NCI-H524 treated with DMSO at 0.1 percent for 48 hours (cell line): ENCODE results near the gene CTNNA3.
"Not testable (repeated sequence)": the region's sequence is repeated elsewhere in the genome, so short reads cannot be mapped to it uniquely, and the experiment has no call there.

Source experiments
- DNase-seq: peaks from one replicate; lab custom pipeline; 2025; lab: John Stamatoyannopoulos, UW

The CTNNA3 gene

DNA sequence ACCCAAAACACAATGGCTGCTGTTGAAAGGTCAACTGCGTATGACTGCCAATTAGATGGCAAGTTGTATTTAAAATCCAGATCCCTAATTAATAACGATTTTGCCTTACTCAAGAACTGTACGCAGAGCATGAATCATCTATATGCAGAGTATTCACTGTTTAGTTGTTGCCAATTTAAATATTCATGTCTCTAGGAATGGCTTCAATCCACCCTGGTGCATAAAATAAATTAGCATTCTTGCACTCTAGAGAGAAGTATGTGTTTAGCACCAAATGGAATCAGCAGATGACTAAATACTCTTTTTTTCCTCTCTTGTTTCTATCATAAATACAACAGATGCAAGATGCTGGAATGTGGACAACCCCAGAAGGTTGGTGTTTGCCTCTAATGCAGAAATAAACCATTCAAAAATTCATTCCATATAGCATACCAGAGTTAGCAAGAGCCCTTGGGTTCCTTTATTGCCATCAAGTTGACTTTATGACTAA, 449.9 kb downstream of the CTNNA3 start:
- DNase-seq = no peak

DNA sequence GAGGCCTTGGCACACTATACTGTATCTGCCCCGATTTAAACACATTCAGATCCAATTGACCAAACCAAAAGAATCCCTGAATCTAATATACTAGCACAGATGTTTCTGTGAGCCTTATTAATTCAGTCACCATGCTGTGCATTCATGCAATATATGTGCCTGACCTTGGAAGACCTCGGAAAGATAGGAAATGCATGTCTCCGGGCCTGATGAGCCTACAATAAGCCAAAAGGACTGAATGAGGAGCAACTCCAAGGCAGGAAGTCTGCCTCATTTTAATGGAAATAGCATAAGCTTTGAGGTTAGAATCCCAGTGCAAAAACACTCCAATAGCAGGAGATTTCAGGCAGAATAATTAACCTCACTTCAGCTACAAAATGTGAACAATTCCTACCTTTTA, 453.5 kb downstream of the CTNNA3 start:
- no peak for DNase-seq

GRCh38 chr10:67241451-67241850, 454.5 kb downstream of the CTNNA3 start:
- DNase-seq = no peak

DNA sequence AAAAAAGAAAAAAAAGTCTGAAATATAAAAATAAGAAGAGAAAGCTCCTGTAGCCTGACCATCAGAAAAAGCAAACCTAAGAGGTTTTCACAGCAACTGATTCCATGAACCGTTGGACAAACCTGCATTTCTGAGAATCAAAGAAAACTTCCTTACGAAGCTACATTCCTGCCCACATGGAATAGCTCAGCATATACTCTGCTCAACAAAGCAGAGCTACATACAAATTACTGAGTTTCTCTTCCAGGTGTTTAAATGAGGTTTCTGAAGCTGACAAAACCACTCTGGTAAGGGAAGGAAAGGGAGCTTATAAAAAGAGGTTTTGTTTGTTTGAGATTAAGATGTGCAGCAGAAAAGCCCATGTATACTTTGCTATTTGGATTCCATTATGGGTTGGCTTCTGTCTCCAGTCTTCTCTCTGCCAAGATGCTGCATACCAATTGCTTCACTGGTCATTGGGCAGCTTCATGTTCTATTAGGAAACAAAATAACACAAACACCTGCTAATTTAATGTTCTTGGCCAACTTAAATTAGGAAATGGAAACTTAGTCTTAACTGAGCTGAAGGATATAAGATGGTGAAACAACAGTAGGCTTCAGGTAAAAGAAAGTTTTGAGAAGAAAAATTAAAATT, 456.0 kb downstream of the CTNNA3 start:
- no peak for DNase-seq

- DNase-seq = not testable (repeated sequence)
Observed at GRCh38 chr10:67230680-67231500, 465.1 kb downstream of the CTNNA3 start.

DNA sequence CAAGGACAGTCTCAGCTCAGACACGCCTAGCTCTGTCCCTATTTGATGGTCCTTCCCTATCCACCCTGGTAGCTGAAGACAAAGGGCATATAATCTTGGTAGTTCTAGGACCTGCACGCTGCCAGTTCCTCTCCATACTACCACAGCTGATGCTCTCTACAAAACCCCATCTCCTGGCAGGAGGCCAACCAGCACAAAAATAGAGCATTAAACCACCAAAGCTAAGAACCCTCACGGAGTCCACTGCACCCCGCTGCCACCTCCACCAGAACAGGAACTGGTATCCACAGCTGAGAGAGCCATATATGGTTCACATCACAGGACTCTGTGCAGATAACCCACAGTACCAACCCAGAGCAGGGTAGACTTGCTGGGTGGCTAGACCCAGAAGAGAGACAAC, 470.8 kb downstream of the CTNNA3 start:
- no peak for DNase-seq

DNA sequence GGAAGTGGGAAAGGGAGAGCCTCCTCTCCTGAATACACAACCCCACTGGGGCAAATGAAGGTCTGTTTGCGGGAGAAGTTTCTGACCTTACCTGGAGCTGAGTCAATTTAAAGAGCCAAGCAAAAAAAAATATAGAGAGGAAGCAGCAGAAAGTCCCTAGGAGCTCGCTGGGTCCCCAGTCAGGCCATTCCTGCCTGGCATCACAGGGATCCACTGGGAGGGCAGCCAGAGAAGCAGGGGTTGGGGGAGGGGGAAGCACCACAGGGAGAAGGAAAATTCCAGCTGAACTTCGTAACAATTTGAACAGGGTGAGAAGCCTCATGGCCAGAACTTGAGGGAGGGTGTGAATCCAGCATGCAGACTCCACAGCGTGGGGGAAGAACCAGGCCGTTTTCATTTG, 471.4 kb downstream of the CTNNA3 start:
- DNase-seq = no peak

DNA sequence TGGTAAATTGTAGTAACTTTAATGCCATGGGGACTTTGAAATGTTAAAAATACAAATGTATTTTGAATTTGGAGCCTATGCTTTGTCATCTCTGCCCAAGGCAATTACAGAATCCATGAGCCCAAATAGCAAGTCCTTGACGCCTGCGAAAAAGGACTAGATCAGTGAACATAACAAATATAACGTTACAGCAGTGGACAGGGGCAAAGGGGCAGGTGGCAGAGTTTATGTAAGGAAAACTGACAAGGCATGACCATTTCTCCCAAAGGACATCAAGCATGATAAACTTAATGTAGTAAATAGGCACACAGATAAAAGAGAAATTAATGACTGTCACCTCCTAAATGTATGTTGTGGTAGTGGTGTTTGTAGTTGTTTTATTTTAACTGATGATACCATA, 473.1 kb downstream of the CTNNA3 start:
- DNase-seq = no peak

DNA sequence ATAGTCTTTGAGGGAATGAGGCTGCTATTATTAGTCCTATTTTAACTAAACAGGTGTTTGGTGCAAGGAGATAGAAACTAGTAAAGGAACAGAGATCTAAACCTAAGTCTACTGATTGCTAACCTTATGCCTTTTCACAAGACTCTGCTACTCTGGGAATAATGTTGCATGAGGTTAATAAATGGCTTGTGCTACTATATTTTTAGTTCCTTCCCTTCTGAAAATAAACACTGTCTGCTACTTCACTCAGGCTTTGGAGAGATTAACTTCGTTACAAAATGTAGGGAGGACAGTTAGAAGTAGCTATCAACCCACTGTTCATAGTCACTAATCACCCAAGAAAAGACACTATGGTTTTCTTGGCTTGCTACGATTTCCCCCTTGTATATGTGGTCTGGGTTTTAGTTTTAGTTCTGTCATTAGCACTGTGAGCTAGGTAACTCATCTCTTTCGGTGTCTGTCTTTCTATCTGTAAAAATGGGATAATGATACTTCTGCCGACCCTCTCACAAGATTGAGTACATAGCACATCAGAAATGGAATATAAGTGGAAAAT, 474.0 kb downstream of the CTNNA3 start:
- DNase-seq = no peak

- no peak for DNase-seq
Observed at GRCh38 chr10:67211680-67212079, 484.3 kb downstream of the CTNNA3 start.

DNA sequence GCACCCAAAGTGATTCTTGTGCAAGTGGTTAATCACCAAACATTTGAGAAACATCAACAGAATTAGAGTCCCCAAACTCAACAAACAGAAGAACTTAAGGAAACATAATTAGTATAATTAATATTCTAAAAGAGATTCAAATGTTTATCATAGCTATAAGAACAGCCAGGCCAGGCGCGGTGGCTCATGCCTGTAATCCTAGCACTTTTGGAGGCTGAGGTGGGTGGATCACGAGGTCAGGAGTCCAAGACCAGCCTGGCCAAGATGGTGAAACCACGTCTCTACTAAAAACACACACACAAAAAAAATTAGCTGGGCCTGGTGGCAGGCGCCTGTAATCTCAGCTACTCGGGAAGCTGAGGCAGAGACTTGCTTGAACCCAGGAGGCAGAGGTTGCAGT, 488.1 kb downstream of the CTNNA3 start:
- DNase-seq = not testable (repeated sequence)

DNA sequence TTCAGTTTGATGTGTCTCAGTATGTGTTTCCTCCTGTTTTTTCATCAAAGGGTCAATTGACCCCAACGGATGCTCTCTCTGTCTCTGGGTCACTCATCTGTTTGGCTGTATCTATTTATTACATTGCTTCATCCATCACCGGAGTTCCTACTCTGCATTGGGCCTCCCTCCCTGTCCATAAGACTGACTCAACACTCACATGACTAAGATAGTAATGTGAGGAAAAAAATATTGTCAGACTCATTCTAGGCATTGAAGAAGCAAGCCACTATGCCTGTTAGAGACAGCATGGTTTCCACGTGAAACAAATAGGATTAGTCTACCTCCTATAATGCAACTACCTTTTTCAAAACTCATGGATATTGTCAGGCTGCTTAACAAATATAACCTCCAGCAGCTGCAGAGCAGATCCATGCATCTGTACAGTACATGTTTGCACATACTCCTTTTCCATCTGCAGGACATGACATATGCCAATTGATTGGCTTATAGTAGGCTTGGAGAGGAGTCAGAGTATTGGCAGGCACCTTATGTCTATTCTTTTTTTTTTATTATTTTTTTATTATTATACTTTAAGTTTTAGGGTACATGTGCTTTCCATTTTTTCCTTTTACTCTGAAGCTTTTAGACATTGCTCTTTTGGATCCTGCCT, 495.0 kb downstream of the CTNNA3 start:
- DNase-seq = no peak

GRCh38 chr10:67175354-67175753, 520.6 kb downstream of the CTNNA3 start:
- DNase-seq = no peak

DNA sequence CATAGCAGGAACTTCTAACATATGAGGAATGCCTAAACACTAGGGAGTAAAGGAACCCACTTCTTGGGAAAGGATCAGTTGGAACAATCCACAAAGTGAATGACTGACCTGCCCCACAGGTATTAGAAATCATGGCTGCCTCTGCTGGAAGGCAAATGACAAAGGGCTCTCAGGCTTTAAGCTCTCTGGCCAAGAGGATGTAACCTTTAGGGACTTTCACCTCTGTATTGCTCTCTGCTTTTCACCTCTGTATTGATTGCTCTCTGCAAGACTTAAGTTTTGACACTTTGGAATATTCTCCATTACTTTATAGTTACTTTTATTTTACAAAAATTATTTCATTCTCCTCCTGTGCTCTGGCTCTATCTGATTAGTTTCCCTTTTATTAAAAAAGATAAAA, 522.2 kb downstream of the CTNNA3 start:
- DNase-seq = no peak

DNA sequence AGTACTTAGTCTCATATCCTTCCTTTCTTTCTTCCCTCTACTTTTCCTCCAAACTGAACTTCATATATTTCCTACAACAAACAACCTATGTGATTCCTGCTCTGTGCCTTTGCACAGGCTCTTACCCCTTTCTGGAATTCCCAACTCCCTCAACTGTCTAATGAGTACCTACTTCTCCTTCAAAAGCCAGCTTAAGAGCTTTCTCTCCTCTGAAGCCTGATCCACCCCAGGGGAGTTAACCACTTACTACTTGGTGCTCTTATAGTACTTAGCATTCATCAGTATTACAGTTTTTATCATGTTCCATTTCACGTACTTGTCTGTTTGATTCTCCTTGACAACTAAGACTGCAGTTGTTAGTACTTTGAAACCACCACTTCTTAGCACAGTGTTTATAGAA, 524.0 kb downstream of the CTNNA3 start:
- no peak for DNase-seq

DNA sequence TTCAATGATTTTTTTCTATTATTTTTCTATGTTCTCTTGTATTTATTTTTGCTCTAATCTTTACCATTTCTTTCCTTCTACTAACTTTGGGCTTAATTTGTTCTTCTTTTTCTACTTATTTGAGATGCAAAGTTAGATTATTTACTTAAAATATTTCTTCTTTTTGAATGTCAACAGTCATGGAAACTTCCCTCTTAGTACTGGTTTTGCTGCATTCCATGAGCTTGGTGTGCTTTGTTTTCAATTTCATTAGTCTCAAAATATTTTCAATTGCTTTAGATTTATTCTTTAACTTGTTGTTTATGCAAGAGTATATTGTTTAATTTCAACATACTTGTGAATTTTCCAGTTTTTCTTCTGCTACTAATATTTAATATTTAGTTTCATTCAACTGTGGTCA, 539.8 kb downstream of the CTNNA3 start:
- DNase-seq = no peak

- DNase-seq = no peak
Observed at GRCh38 chr10:67151471-67151870, 544.5 kb downstream of the CTNNA3 start.

- no peak for DNase-seq
Observed at GRCh38 chr10:67144530-67144929, 551.5 kb downstream of the CTNNA3 start.

GRCh38 chr10:67141300-67141699, 554.7 kb downstream of the CTNNA3 start:
- DNase-seq = no peak

- DNase-seq = no peak
Observed at GRCh38 chr10:67140641-67141040, 555.4 kb downstream of the CTNNA3 start.

DNA sequence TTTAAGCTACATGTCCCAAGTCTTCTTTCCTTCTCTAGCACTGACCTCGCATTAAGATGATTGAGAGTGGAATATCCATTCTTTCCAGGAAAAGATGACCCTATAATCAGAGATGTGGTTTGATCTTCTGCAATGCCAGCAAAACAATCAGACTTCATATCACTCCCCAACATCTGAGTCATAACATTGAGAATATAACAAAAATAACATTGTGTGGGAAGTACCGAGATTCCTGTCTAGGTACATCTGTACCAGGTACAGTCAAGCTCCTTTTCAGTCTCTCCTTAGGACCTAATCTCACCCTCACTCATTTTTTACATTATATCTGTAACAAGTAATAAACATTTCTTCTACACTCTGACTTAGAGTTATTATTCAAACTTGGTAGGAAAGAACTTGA, 568.6 kb downstream of the CTNNA3 start:
- DNase-seq = no peak

- DNase-seq = no peak
Observed at GRCh38 chr10:67119651-67120050, 576.3 kb downstream of the CTNNA3 start.

DNA sequence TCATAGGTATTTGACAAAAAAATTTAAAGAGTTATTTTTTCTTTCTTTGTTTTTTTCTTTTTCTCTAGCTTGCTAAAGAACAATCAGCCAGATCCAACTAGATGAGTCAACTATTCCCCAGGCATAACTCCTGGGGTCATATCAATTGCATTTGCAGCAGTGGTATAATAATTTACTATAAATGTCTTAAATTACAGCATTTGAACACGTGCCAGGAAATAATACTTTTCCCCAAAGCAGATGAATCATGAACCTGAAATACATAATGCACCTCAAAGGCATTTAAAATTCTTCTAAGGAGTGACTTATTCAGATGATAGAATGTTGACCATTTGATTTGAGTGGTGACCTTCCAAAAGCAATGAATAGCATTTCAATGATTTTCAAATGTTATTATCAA, 580.0 kb downstream of the CTNNA3 start:
- DNase-seq = no peak
